HG03342 (cell line): ENCODE results near the gene CD209.

ENCODE experiments used
- ATAC-seq: cut with Tn5 transposase; IDR thresholded peaks from one replicate; pipeline ENCODE4 v1.9.1; 2021; ENCODE audit warnings: mild to moderate bottlenecking, moderate library complexity; ENCODE audit not compliant: unreplicated experiment

The CD209 gene

GRCh38 chr19:7739211-7739755, 8.1 kb downstream of the CD209 start:
- ATAC-seq = no peak

DNA sequence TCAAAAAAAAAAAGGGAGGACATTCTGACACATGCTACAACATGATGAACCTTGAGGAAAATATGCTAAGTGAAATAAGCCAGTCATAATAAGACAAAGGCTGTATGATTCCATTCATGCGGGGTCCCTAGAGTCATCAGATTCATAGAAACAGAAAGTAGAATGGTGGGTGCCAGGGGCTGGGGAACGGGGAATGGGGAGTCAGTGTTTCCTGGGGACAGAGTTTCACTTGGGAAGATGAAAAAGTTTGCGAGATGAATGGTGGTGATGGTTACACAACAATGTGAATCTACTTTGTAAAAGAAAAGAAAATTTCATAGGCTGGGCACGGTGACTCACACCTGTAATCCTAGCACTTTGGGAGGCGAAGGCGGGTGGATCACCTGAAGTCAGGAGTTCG, 9.3 kb downstream of the CD209 start:
- no peak for ATAC-seq

DNA sequence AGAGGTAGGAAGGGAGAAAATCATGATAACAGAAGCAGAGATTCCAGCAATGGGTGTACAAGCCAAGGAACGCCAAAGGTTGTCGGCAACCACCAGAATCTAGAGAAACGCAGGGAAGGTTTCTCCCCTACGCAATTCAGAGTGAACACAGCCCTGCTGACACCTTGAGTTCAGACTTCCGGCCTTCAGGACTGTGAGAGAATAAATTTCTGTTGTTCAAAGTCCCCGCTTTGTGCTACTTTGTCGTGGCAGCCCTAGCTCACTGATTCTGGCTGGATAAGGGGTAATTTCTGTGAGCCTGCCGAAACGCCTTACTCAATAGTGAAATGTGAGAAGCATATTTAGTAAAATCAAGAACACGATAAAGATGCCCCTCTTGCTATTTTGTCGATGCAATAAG, 10.1 kb downstream of the CD209 start:
- ATAC-seq = no peak

GRCh38 chr19:7736148-7736547, 11.2 kb downstream of the CD209 start:
- no peak for ATAC-seq

GRCh38 chr19:7734220-7735203, 12.8 kb downstream of the CD209 start:
- ATAC-seq = no peak

DNA sequence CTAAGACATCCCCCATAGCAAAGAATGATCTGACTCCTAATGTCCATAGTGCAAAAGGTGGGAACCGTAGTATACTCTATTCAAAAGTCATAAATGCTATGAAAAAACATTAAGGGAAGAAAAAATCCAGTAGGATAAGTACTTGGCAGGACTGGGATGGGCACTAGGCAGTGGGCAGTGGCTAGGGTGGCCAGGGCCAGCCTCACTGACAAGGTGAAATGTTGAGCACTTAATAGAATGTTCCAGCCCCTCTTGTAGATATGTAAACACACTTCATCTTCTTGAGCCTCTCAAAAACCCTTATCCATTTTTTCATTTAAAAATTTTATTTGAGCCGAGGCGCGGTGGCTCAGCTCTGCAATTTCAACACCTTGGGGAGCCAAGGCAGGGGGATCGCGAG, 14.0 kb downstream of the CD209 start:
- ATAC-seq = no peak

GRCh38 chr19:7732045-7732444, 15.3 kb downstream of the CD209 start, which contains the start of gene CLEC4G:
Gene CLEC4G, minus strand, starts transcription at chr19:7732110. Its CDS starts 8 bp downstream, at chr19:7732102.
- ATAC-seq = no peak

DNA sequence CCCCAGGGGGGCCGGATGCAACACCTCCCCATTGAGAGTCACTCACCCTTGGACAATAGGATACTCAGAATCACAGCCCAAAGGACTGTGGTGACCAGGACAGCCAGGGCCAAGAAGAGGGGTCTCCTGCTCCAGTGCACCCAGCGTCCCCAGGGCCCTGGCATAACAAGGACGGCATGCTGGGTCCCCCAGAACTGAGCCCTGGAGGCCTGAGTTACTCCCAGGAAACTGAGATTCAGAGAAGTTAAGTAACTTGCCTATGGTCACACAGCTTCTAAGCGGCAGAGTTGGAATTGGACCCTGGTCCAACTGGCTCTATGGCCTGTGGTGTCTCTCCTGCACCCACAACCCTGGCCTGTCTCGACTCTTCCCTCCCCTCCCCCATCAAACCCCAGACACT, 15.7 kb downstream of the CD209 start:
- no peak for ATAC-seq

- ATAC-seq = no peak
Measured at GRCh38 chr19:7731218-7731595, 16.1 kb downstream of the CD209 start.

- no peak for ATAC-seq
Measured at GRCh38 chr19:7730286-7731217, 16.8 kb downstream of the CD209 start.

DNA sequence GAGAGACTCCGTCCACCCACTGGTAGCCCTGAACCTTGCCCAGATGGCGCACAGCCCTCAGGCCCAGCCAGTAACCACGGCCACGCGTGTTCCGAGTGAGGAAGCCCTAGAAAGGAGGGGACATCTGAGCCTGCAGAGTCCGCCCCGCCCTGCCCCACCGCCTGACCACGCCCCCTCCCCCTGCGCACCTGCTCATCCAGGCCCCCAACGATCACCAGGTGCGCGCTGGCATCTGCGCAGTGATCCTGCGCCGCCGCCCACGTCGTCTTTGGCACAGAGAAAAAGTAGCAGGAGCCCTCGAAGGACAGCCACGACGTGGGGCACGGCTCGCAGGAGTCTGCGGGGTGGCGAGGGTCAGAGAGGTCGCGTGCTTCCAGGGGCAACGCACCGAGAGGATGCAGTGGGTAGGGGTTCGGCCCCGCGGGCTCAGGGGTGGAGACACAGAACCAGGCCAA, 17.5 kb downstream of the CD209 start:
- no peak for ATAC-seq

DNA sequence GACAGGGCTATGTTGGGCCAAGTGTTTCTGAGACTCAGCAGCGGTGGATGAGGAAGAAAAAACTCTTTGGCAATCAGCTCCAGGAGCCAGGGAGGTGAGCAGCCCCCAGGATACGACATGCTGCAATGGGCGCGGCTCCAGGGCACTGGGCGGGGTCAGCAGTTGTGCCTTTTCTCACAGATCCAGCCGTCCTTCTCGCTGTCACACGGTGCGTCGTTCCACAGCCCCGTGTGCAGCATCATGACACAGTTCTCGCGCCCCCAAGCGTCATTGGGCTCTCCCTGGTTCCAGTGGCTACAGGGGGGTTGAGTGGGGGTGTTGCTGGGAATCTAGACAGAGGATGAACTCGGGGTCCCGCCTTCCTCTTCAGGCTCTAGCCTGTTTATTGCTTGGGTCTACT, 18.1 kb downstream of the CD209 start:
- ATAC-seq = no peak

DNA sequence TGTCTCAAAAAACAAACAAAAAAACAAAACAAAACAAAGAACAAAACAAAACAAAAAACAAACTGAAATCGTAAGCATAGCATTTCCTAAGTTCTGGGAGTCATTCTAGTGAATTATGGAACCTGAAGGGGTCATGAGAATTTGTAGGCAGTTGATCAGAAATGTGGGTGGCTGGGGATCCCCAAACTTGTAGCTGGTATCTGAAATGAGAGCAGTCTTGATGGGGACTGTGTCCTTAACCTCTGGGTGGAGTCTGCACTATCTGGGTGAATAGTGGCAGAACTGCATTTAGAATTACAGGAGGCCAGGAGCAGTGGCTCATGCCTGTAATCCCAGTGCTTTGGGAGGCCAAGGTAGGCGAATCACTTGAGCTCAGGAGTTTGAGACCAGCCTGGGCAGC, 21.5 kb downstream of the CD209 start:
- no peak for ATAC-seq

GRCh38 chr19:7722231-7722651, 25.1 kb downstream of the CD209 start:
- no peak for ATAC-seq

- ATAC-seq = no peak
Measured at GRCh38 chr19:7720351-7720750, 27.0 kb downstream of the CD209 start.

GRCh38 chr19:7718668-7719067, 28.7 kb downstream of the CD209 start:
- ATAC-seq = no peak

DNA sequence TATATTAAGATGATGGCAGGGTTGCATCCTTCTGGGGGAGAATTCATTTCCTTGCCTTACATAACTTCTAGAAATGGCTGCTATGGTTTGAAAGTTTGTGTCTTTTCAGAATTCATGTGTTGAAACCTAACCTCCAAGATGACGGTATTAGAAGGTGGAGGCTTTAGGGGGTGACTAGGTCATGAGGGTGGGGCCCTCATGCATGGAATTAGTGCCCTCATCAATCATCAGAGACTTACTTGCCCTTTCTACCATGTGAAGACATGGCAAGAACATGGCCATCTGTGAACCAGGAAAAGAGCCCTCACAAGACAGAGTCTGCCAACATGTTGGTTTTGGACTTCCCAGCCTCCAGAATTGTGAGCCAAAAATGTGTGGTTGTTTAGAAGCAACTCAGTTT, 30.6 kb downstream of the CD209 start:
- ATAC-seq = no peak

- no peak for ATAC-seq
Measured at GRCh38 chr19:7715671-7716070, 31.7 kb downstream of the CD209 start.

DNA sequence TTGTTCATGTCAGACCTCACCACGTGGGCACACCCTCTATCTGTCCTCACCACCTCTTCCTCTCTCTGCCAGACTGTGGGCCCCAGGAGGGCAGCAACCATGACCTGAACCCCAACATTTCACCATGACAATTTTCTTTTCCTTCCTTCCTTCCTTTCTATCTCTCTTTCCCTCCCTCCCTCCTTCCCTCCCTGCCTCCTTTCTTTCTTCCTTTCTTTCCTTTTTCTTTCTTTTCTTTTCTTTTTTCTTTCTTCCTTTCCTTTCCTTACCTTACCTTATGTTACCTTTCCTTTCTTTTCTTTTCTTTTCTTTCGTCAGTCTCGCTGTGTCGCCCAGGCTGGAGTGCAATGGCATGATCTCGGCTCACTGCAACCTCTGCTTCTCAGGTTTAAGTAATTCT, 36.7 kb downstream of the CD209 start:
- ATAC-seq = no peak

- no peak for ATAC-seq
Measured at GRCh38 chr19:7709932-7710460, 37.3 kb downstream of the CD209 start.

DNA sequence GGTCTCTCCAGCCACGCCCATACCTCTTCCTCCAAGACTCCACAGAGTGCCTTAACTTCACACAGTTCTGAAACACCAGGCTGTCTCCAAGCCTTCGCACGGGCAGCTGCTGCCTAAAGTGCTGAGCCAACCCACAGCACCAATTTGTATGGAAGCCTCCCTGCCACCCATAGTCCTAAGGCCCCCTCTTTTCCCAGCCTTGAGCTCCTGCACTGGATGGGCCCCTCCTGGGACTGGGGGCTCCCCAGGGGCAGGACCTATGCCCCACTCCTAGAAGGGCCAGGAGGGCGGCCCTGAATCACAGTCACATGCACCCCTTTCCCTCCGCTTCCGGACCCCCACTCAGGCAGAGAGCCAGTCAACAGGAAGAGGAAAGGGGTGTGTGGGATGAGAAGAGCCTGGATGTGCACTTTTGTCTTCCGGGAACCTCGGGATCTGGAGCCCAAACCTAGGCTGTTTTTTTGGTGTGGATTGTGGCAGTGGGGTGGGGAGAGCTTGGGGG, 40.3 kb downstream of the CD209 start:
- no peak for ATAC-seq
